GM13976 (cell line): ENCODE results near the gene CLN3.
"Not testable (repeated sequence)": the region's sequence is repeated elsewhere in the genome, so short reads cannot be mapped to it uniquely, and the experiment has no call there.

Experiments
- DNase-seq: peaks from one replicate; pipeline ENCODE4 v3.0.0; 2012; ENCODE audit warnings: low spot score
- CTCF ChIP-seq: IDR thresholded peaks from 2 replicates; pipeline ENCODE4 v1.5.1; 2012; ENCODE audit warnings: borderline replicate concordance, mild to moderate bottlenecking; ENCODE audit not compliant: insufficient read depth; ENCODE audit errors: extremely low read depth, missing control alignments, control extremely low read depth
- in situ Hi-C: fragments of 300-500 bp; cut with MboI; formaldehyde crosslinking; loops from one replicate; pipeline ENCODE4 v1.12.0; 2022; ENCODE audit warnings: low sequenced_read_pairs, mixed read lengths, inconsistent platforms; ENCODE audit not compliant: unreplicated experiment

Gene CLN3

GRCh38 chr16:28478506-28479180, 13.2 kb downstream of the CLN3 start:
- DNase-seq: no peak
- no peak for TF ChIP-seq CTCF
- in situ Hi-C loops: no loop called here

GRCh38 chr16:28477311-28477920, 14.5 kb downstream of the CLN3 start:
- DNase-seq: no peak

GRCh38 chr16:28475221-28475620, 16.7 kb downstream of the CLN3 start:
- no peak for DNase-seq
- in situ Hi-C loops: no loop called here

More at GRCh38 chr16:28477311-28477920, 14.5 kb downstream of the CLN3 start:
- TF ChIP-seq CTCF: no peak
- in situ Hi-C loops: no loop called here

GRCh38 chr16:28473714-28474265, 18.1 kb downstream of the CLN3 start:
- in situ Hi-C loops: no loop called here
- TF ChIP-seq CTCF: no peak
- no peak for DNase-seq

More at GRCh38 chr16:28475221-28475620, 16.7 kb downstream of the CLN3 start:
- TF ChIP-seq CTCF: no peak

- DNase-seq, in situ Hi-C loops: not testable (repeated sequence)
Measured at GRCh38 chr16:28447081-28447480, 44.8 kb downstream of the CLN3 start.

- in situ Hi-C loops, DNase-seq: not testable (repeated sequence)
Measured at GRCh38 chr16:28446388-28446787, 45.5 kb downstream of the CLN3 start.

GRCh38 chr16:28443943-28444342, 47.9 kb downstream of the CLN3 start:
- DNase-seq, in situ Hi-C loops: not testable (repeated sequence)

- DNase-seq, in situ Hi-C loops: not testable (repeated sequence)
Measured at GRCh38 chr16:28438899-28439298, 53.0 kb downstream of the CLN3 start.

GRCh38 chr16:28435340-28435739, 56.5 kb downstream of the CLN3 start:
- in situ Hi-C loops, DNase-seq: not testable (repeated sequence)
